ENCODE results near the gene KLHL6.
"Not testable (repeated sequence)": the region's sequence is repeated elsewhere in the genome, so short reads cannot be mapped to it uniquely, and the experiment has no call there.

Gene KLHL6

DNA sequence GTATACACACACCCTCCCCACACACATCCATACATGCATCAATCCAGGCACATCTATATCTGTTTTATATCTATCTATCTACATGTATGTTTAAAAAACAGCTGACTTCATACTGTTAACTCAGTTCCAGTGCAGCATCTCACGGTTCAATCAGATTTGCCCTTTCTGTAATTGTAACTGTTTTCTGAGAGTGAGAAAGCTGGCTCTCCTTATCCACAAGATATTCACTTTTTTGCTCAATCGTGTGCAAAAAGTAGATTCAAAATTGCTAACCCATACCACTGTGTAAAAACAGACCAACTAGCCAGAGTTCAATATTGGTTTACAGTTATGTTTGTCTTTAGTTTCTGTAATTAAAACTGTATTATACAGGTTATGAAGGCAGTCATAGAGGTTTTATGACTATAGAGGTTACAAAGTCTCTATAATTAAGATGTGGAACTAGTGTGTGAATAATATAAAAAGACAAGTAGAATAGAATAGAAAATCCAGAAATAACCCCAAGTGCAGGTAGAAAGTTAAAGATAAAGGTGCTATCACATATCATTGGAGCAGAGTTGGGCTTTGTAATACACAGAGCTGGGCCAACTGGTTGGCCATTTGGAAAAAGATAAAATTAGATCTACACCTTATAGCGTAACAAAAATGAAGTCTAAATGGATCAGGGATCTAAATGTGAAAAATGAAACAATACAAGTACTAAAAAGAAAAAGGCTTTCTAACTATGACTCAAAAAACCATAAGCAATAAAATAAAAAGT, 107.0 kb downstream of the KLHL6 start:
- DNase-seq (ENCODE audit: low read depth) = no peak

DNA sequence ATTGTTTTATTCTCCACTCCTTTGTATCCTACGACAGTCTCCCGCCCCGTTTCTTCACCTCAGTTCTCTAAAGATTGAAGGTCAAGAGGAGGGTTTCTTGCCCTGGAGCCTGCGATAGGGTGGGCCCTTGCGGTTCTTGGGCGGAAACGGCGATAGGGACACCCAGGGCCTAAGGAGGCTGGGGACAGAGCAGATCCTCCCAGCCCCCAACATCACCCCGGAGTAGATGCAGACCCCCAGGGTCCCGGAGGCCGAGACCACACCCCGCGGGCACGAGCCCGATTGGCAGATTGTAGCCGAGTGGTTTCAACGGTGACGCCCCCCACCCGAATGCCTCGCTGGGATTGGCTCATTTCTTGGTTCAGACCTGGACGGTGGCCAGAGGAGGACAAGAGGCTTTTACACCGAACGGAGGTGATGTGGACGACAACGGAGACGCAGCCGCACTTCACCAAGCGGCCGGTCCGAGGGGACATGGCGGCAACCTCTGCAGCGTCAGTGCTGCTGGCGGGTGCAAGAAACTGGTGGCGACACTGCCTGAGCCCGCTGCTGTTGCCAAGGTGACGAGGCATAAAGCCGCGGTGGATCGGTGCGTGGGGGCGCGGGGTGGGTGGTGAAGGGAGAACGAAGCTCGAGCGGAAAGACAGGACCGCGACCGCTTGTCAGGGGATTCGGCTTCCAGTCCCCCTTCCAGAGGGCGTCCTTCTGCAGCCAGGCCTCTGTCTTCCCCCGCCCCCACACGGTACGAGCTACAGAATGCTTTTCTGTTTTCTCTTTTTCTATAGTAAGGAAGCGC, 108.1 kb downstream of the KLHL6 start:
- peak; percentile 69 for DNase-seq (ENCODE audit: low read depth)

DNA sequence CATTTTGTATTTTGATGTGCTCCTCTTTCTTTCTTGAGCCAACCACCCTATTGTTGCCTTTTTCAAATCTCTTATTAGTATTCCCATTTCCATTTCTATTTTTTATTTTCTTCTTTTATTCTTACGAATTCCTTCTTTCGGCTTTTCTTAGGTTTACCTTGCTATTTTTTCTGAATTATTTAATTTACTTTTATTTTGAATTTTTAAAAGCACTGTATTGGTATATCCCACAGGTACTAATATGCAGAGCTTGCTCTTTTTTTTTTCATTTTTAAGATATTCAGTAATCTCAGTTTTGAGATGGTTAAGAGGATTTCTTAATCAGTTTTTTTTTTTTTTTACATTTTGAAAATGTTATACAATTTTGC, 108.7 kb downstream of the KLHL6 start:
- no peak for DNase-seq (ENCODE audit: low read depth)

DNA sequence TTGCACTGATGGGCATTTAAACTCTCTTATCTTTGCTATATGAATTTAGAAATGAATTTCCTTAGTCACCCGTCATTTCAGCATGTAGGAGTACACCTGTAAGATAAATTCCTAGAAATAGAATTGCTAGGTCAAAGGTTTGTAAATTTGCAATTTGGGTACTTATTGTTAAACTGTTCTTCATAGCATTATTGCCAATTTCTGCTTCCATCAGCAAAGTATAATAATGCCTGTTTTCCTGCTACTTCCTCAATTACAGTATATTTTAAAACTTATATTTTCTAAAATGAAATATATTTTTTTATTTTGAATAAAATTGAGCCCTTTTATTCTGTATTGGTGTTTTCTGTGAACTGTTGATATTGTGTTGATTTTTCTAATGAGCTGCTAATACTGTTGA, 110.8 kb downstream of the KLHL6 start:
- no peak for DNase-seq (ENCODE audit: low read depth)

DNA sequence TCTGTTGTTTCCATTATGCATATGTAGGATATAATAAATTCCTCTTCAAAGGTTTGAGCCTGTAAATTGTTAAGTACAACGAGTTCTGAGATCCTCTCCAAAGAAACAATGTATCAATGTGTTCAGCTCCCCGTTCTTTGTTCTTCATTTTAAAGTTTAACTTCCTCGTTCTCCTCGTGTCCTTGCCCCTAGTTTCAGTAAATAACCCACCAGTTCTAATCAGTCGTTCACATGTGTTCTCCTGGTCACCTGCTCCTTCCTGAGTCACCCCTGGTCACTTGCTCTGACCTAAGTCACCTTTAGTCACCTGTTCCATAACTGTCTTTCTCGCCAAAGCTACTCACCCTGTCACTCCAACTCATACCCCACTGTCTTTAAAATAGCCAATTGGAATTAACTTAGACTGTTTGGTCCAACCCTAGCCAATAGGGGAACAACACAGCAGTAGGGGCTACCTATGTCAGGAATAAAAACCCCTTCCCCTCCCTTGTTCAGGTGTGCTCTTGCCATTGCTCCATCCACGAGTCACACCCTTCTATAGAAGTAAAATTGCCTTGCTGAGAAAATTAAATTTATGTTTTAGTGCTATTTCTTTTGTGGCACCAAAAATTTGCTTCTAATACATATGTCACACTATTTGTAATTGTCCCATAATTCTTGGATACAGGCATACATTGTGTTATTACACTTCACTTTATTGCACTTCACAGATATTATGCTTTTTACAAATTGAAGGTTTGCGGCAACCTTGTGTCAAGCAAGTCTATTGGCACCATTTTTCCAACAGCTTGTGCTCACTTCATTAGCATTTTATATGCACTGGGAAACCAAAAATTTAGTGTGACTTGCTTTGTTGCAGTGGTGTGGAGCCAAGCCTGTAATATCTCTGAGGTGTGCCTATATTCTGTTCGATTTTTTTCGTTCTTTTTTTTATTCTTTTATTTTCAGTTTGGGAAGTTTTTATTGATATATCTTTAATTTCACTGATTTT, 111.8 kb downstream of the KLHL6 start:
- no peak for DNase-seq (ENCODE audit: low read depth)

DNA sequence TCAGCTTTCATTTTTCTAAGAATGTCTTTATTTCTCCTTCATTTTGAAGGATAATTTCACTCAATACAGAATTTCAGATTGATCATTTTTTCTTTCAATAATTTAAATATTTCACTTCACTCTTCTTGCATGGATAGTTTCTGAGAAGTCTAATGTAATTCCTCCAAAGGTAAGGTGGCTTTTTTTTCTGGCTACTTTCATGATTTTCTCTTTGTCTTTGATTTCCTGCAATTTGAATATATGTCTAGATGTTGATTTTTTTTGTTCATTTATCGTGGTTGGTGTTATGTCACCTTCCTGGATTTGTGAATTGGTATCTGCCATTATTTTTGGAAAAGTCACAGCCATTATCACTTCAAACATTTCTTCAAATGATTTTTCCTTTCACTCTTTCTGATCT, 112.5 kb downstream of the KLHL6 start:
- no peak for DNase-seq (ENCODE audit: low read depth)

DNA sequence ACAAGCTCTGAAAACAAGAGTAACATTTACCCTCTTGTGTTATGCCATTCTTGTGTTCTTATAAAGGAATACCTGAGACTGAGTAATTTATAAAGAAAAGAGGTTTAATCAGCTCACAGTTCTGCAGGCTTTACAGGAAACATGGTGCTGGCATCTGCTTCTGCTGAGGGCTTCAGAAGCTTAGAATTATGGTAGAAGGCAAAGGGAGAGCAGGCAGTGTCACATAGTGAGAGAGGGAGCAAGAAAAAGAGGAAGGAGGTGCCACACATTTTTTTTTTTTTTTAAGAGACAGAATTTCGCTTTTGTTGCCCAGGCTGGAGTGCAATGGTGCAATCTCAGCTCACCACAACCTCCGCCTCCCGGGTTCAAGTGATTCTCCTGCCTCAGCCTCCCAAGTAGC, 115.0 kb downstream of the KLHL6 start:
- not testable (repeated sequence) for DNase-seq (ENCODE audit: low read depth)

DNA sequence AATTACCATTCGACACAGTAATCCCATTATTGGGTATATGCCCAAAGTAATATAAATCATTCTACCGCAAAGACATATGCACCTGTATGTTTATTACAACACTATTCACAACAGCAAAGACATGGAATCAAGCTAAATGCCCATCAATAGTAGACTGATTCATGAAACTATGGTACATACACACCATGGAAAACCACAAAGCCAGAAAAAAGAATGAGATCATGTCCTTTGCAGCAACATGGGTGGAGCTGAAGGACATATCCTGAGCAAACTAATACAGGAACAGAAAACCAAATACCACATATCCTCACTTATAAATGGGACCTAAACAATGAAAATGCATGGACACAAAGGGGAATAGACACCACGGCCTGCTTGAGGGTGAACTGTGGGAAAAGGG, 116.0 kb downstream of the KLHL6 start:
- peak; percentile 57 for DNase-seq (ENCODE audit: low read depth)

DNA sequence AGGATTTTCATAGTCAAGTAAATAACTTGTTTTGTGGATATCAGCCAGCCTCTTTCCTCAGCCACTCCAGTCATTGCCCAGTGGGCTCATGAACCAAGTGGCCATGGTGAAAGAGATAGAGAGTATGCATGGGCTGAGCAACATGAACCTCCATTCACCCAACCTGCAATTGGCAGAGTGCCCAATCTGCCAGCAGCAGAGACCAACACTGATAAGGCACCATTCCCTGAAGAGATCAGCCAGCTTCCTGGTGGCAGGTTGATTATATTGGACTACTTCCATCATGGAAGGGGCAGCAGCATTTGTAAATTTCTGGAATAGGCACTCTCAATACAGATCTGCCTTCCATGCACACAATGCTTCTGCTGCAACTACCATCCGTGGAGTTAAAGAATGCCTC, 116.8 kb downstream of the KLHL6 start:
- no peak for DNase-seq (ENCODE audit: low read depth)

DNA sequence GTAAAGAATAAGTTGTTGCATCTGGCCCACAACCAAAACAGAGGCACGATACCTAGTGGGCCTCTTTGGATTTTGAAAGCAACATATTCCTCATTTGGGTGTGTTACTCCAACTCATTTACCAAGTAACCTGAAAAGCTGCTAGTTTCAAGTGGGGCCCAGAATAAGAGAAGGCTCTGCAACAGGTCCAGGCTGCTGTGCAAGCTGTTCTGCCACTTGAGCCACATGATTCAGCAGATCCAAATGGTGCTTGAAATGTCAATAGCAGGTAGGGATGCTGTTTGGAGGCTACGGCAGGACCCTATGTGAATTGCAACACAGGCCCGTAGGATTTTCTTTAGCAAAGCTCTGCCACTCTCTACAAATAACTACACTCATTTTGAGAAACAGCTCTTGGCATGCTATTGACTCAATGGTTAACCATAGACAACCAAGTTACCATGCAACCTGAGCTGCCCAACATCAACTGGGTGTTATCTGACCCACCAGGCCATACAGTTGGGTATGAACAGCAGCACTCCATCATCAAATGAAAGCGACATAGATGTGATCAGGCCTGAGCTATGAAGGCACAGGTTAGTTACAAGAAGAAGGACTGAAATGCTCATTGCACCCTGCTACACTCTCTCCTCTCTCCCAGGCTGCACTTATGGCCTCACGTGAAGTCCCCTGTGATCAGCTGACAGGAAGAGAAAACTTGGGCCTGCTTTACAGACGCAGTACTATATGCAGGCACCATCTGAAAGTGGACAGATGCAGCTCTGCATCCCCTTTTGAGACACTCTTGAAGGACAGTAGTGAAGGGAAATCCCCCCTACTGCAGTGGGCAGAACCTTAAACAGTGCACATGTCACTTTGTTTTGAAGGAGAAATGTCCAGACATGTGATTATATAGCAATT, 117.6 kb downstream of the KLHL6 start:
- DNase-seq (ENCODE audit: low read depth) = no peak

Data from amniotic epithelial cell (primary cell).